ENCODE results near the gene PDPR.
"Not testable (repeated sequence)": the region's sequence is repeated elsewhere in the genome, so short reads cannot be mapped to it uniquely, and the experiment has no call there.

Gene PDPR

GRCh38 chr16:70163596-70163995 is 49.5 kb downstream of the PDPR start:
- Mint-ChIP-seq H3K27ac (no peak overlapping the region), H3K4me3 (no peak overlapping the region), H3K27me3 (no peaks in the 10 kb centered on the region), H3K4me1 (peaks cover 3% of the 10 kb centered on the region), H3K9me3 (no peaks in the 10 kb centered on the region), H3K36me3 (ENCODE audit: low read depth) (peaks cover 7% of the 10 kb centered on the region)
- no peak for DNase-seq
- ATAC-seq, result no peak

DNA sequence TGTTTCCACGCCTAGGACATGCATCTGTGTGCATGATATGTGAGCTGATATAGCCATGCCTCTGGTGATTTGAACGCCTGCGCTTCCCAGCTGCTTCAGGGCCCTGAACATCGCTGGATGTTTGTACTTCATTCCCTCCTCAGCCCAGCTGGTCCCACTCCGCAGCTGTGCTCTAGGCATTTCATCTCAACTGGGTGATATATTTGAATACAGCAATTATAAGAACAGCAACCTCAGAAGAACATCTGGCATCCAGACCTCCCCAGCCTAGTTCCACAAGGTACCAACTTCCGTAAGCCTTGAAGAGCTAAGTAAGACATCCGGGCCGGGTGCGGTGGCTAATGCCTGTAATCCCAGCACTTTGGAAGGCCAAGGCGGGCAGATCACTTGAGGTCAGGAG is 52.6 kb downstream of the PDPR start:
- not testable (repeated sequence) for H3K36me3 Mint-ChIP-seq (ENCODE audit: low read depth); H3K4me3 Mint-ChIP-seq; H3K27ac Mint-ChIP-seq; ATAC-seq; DNase-seq; H3K27me3 Mint-ChIP-seq; H3K9me3 Mint-ChIP-seq; H3K4me1 Mint-ChIP-seq

DNA sequence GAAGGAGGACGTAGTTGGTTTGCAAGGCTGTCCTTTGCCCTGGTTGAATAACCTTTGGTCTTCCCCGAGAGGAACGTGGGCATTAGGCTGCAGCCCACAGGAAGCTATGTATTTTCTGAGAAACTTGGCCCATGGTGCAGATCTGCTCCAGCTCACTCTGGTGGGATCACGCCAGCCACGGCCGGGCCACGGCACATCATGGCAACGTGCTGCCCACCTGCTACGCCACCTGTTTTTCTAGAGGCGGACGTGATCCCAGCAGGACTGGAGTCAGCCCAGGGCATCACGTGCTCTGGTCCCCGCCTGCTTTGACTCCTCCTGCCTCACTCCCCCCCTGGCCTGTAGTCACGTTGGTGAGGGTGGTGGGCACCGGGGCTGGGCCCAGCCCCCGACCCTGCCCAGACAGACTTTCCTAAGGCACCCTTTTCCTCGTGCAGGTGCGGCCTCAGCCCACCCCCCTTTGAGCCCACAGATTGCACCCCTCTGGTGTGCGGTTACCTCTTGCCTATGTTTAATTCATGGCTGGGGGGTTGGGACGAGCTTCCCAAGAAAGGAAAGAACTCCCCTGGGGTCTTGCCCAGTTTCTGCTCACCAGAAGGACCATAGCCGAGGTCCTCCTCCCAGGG is 59.2 kb downstream of the PDPR start, which contains the start of gene CLEC18C:
TSS of gene CLEC18C (plus strand) at position 576 of the 626 bp plus-strand sequence. CDS start 492 bp downstream, outside the sequence.
- H3K4me3 Mint-ChIP-seq; H3K27ac Mint-ChIP-seq; DNase-seq; H3K4me1 Mint-ChIP-seq; ATAC-seq; H3K9me3 Mint-ChIP-seq; H3K36me3 Mint-ChIP-seq (ENCODE audit: low read depth); H3K27me3 Mint-ChIP-seq: not testable (repeated sequence)

- ATAC-seq; H3K36me3 Mint-ChIP-seq (ENCODE audit: low read depth); DNase-seq; H3K9me3 Mint-ChIP-seq; H3K27ac Mint-ChIP-seq; H3K27me3 Mint-ChIP-seq; H3K4me1 Mint-ChIP-seq; H3K4me3 Mint-ChIP-seq: not testable (repeated sequence)
These were observed 59.8 kb downstream of the PDPR start for GRCh38 chr16:70173916-70174315.

- not testable (repeated sequence) for H3K27ac Mint-ChIP-seq; H3K9me3 Mint-ChIP-seq; DNase-seq; ATAC-seq; H3K36me3 Mint-ChIP-seq (ENCODE audit: low read depth); H3K4me3 Mint-ChIP-seq; H3K4me1 Mint-ChIP-seq; H3K27me3 Mint-ChIP-seq
These were observed 60.3 kb downstream of the PDPR start for GRCh38 chr16:70174387-70174932.

DNA sequence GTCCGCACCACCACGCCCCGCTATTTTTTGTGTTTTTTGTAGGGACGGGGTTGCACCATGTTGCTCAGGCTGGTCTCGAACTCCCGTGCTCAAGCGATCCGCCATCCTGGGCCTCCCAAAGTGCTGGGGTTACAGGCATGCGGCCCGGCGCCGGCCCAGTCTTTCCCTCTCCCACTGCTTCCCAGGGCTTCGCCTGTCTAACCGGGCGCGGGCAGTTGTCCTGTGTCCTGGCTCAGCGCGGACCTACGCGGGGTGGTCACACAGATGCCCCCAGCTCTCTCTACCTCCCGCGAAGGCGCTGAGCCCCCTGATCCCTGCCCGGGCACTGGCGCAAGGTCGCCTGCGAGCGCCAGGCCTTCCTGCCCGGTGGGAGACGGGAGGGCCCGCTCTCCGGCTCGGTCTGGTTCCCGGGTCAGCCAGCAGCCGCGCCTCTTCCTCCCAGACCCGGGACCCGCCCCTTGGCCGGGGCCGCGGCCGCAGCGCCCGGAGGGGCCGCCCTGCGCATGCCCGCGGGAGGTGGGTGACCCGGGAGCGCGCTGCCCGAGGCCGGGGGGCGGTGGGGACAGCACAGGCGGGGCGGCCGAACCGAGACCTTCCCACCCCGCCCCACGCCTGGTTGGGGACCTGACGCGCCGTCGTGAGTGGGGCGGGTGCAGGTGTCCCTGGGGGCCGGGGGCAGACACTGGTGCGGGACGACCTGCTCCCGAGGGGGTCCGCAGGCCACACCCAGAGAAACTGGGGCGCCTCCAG is 73.9 kb downstream of the PDPR start:
- H3K4me1 Mint-ChIP-seq; H3K4me3 Mint-ChIP-seq; H3K9me3 Mint-ChIP-seq; H3K36me3 Mint-ChIP-seq (ENCODE audit: low read depth); DNase-seq; H3K27me3 Mint-ChIP-seq; H3K27ac Mint-ChIP-seq: not testable (repeated sequence)
- peak; percentile 47 for ATAC-seq

DNA sequence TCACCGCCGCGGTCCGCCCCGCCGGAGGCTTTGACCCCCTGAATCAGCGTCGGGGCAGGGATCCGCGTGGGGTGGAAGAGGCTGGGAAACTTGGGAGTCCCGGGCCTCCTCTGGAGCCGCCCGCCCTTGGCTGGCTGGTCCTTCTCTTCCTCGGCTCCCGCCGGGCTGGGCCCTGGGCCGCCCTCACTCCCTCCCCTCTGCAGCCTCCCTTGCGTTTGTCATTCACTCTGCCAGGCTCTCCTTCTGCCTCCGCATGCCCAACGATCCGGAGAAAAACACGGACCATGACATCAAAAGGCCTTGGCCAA is 74.4 kb downstream of the PDPR start:
- not testable (repeated sequence) for H3K36me3 Mint-ChIP-seq (ENCODE audit: low read depth); H3K27me3 Mint-ChIP-seq; ATAC-seq; DNase-seq; H3K9me3 Mint-ChIP-seq; H3K27ac Mint-ChIP-seq; H3K4me1 Mint-ChIP-seq; H3K4me3 Mint-ChIP-seq

- not testable (repeated sequence) for H3K4me3 Mint-ChIP-seq; H3K27me3 Mint-ChIP-seq; ATAC-seq; H3K36me3 Mint-ChIP-seq (ENCODE audit: low read depth); H3K27ac Mint-ChIP-seq; H3K9me3 Mint-ChIP-seq; H3K4me1 Mint-ChIP-seq; DNase-seq
These were observed 76.4 kb downstream of the PDPR start for GRCh38 chr16:70190574-70190973.

- not testable (repeated sequence) for H3K4me1 Mint-ChIP-seq; H3K27me3 Mint-ChIP-seq; H3K36me3 Mint-ChIP-seq (ENCODE audit: low read depth); DNase-seq; H3K9me3 Mint-ChIP-seq; H3K27ac Mint-ChIP-seq; H3K4me3 Mint-ChIP-seq; ATAC-seq
These were observed 82.7 kb downstream of the PDPR start for GRCh38 chr16:70196683-70197300.

- DNase-seq, H3K9me3 Mint-ChIP-seq, H3K27me3 Mint-ChIP-seq: not testable (repeated sequence)
These were observed 83.5 kb downstream of the PDPR start for GRCh38 chr16:70197611-70198010.

DNA sequence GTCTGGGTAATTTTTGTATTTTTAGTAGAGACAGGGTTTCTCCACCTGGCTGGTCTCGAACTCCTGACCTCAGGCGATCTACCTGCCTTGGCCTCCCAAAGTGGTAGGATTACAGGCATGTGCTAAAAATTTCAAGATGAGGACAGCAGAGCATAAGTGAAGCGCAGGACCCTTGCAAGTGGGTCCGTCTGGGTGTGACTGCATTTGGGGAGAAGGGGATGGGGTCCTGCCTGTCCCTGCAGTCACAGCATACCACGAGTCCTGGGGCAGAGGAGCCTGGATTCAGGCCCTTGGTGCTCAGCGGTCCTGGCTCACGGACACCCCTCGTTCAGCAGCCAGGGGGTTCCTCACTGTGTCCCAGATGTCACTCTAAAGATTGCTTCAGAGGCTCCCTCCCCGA is 84.1 kb downstream of the PDPR start:
- DNase-seq; H3K27me3 Mint-ChIP-seq; H3K9me3 Mint-ChIP-seq; H3K36me3 Mint-ChIP-seq (ENCODE audit: low read depth); H3K4me3 Mint-ChIP-seq; ATAC-seq; H3K4me1 Mint-ChIP-seq; H3K27ac Mint-ChIP-seq: not testable (repeated sequence)

More at GRCh38 chr16:70197611-70198010, 83.5 kb downstream of the PDPR start:
- not testable (repeated sequence) for H3K36me3 Mint-ChIP-seq (ENCODE audit: low read depth); ATAC-seq; H3K4me3 Mint-ChIP-seq; H3K4me1 Mint-ChIP-seq; H3K27ac Mint-ChIP-seq

DNA sequence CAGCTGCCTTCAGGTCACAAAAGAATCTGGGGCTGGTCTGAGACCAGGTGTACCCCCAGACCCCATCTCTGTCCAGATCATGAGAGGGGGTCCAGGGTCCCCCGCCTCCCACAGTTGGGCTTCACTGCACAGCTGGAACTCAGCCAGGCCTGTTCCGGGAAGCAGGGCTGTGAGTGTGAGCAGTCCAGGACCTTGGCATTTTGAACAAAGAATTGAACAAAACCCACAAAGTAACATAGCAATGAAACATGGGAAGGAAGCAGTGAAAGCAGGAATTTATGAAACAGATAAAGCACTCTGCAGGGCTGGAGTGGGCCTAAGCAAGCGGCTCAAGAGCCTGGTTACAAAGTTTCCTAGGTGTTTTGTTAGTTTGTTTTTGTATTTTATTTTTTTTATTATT is 84.5 kb downstream of the PDPR start:
- H3K27ac Mint-ChIP-seq; ATAC-seq; H3K36me3 Mint-ChIP-seq (ENCODE audit: low read depth); H3K4me3 Mint-ChIP-seq; H3K9me3 Mint-ChIP-seq; DNase-seq; H3K27me3 Mint-ChIP-seq; H3K4me1 Mint-ChIP-seq: not testable (repeated sequence)

DNA sequence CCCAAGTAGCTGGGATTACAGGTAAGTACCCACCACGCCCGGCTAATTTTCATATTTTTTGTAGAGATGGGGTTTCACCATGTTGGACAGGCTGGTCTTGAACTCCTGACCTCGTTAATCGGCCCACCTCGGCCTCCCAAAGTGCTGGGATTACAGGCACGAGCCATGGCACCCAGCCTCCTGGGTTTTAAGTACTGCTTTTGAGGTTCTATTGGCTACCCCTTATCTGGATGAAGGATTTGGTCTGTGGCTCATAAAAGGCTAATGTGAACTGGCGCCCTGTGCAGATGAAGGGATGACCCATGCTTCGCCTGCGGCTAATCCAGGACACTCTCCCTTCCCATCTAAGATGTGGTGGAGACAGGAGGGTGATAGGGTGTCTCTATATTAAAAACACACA is 85.0 kb downstream of the PDPR start:
- not testable (repeated sequence) for ATAC-seq; H3K27ac Mint-ChIP-seq; H3K36me3 Mint-ChIP-seq (ENCODE audit: low read depth); H3K4me1 Mint-ChIP-seq; H3K27me3 Mint-ChIP-seq; DNase-seq; H3K9me3 Mint-ChIP-seq; H3K4me3 Mint-ChIP-seq

GRCh38 chr16:70200063-70200462 is 85.9 kb downstream of the PDPR start:
- DNase-seq; H3K4me3 Mint-ChIP-seq; H3K36me3 Mint-ChIP-seq (ENCODE audit: low read depth); H3K27ac Mint-ChIP-seq; ATAC-seq; H3K4me1 Mint-ChIP-seq; H3K9me3 Mint-ChIP-seq; H3K27me3 Mint-ChIP-seq: not testable (repeated sequence)

DNA sequence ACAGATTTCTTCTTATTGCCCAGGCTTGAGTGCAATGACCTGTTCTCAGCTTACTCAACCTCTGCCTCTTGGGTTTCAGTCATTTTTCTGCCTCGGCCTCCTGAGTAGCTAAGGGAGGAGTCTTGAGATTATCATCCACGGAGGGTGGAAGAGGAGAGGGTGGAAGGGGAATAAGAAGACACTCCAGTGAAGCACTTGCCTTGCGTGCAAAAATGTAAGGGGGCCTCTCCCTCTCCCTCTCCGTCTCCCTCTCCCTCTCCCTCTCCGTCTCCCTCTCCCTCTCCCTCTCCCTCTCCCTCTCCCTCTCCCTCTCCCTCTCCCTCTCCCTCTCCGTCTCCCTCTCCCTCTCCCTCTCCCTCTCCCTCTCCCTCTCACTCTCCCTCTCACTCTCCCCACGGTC is 89.4 kb downstream of the PDPR start:
- not testable (repeated sequence) for H3K9me3 Mint-ChIP-seq, H3K4me1 Mint-ChIP-seq, DNase-seq, H3K27me3 Mint-ChIP-seq, H3K27ac Mint-ChIP-seq, H3K4me3 Mint-ChIP-seq, ATAC-seq
- peaks cover 13% of the 10 kb centered on the region for H3K36me3 Mint-ChIP-seq (ENCODE audit: low read depth)
